HEK293 (cell line): Measurements from ENCODE around the gene UGT1A3.

Source experiments
- CTCF ChIA-PET: fragments of 350-600 bp; formaldehyde crosslinking; extraction: SDS; loops from one replicate; lab custom pipeline; 2021; ENCODE audit warnings: antibody characterized with exemption; lab: Yijun Ruan, JAX
- POLR2A ChIA-PET: fragments of 300-600 bp; formaldehyde crosslinking; extraction: SDS; loops from one replicate; lab custom pipeline; 2020; ENCODE audit warnings: antibody characterized with exemption, inconsistent platforms; lab: Yijun Ruan, JAX
- H3K27ac ChIP-seq: fragments of 200-500 bp; sonication (Bioruptor generic); 2 replicates; pipeline ENCODE4 v1.5.1; 2014; ENCODE audit warnings: low read depth, low read length, control low read depth, inconsistent platforms; ENCODE audit errors: extremely low read depth
- H3K36me3 ChIP-seq, 2 experiments: fragments of 200-500 bp in 1 of 2; sonication (Bioruptor generic) in 1 of 2; 1 replicate in 1 of 2; 2 replicates in 1 of 2; pipeline ENCODE4 v1.5.1; 2014 to 2017; ENCODE audit warnings: inconsistent platforms in 2 of 2, low read length in 2 of 2; ENCODE audit not compliant: control insufficient read depth in 2 of 2, insufficient read depth in 1 of 2
- H3K4me1 ChIP-seq: fragments of 200-500 bp; sonication (Bioruptor generic); 2 replicates; pipeline ENCODE4 v1.5.1; 2014; ENCODE audit warnings: mild to moderate bottlenecking, low read length, inconsistent platforms; ENCODE audit not compliant: control insufficient read depth, insufficient read depth
- H3K4me3 ChIP-seq: 2 replicates; pipeline ENCODE4 v1.5.1; 2011; ENCODE audit warnings: low read depth, mild to moderate bottlenecking, control low read depth, low read length, moderate library complexity
- H3K9me3 ChIP-seq: fragments of 200-500 bp; sonication (Bioruptor generic); 2 replicates; pipeline ENCODE4 v1.5.1; 2014; ENCODE audit warnings: low read depth, low read length, inconsistent platforms; ENCODE audit not compliant: control insufficient read depth, insufficient read depth
- GLIS2 ChIP-seq: fragments of 450-650 bp; formaldehyde crosslinking; IDR thresholded peaks from 2 replicates; pipeline ENCODE4 v1.5.1; 2016; ENCODE audit warnings: missing biosample characterization, missing genetic modification characterization
- PRDM10 ChIP-seq: fragments of 450-650 bp; formaldehyde crosslinking; IDR thresholded peaks from 2 replicates; pipeline ENCODE4 v1.5.1; 2016; ENCODE audit warnings: missing biosample characterization, missing genetic modification characterization
- SCRT1 ChIP-seq: fragments of 450-650 bp; formaldehyde crosslinking; IDR thresholded peaks from 2 replicates; pipeline ENCODE4 v1.5.1; 2016; ENCODE audit warnings: missing biosample characterization, missing genetic modification characterization, borderline replicate concordance
- ZNF114 ChIP-seq: fragments of 450-650 bp; formaldehyde crosslinking; IDR thresholded peaks from 2 replicates; pipeline ENCODE4 v1.5.0; 2017; ENCODE audit warnings: missing biosample characterization, missing genetic modification characterization
- ZNF157 ChIP-seq: fragments of 450-650 bp; formaldehyde crosslinking; IDR thresholded peaks from 2 replicates; pipeline ENCODE4 v1.5.1; 2016; ENCODE audit warnings: missing biosample characterization, missing genetic modification characterization
- ZNF18 ChIP-seq: fragments of 450-650 bp; formaldehyde crosslinking; IDR thresholded peaks from 2 replicates; pipeline ENCODE4 v1.5.1; 2016; ENCODE audit warnings: missing biosample characterization, missing genetic modification characterization
- ZNF2 ChIP-seq: fragments of 450-650 bp; formaldehyde crosslinking; IDR thresholded peaks from 2 replicates; pipeline ENCODE4 v1.5.1; 2016; ENCODE audit warnings: missing biosample characterization, missing genetic modification characterization
- ZNF23 ChIP-seq: fragments of 450-650 bp; formaldehyde crosslinking; IDR thresholded peaks from 2 replicates; pipeline ENCODE4 v1.5.1; 2016; ENCODE audit warnings: missing biosample characterization, missing genetic modification characterization, borderline replicate concordance
- ZNF350 ChIP-seq: fragments of 450-650 bp; formaldehyde crosslinking; IDR thresholded peaks from 2 replicates; pipeline ENCODE4 v1.5.0; 2017; ENCODE audit warnings: missing biosample characterization, mild to moderate bottlenecking, missing genetic modification characterization
- ZNF488 ChIP-seq: fragments of 450-650 bp; formaldehyde crosslinking; IDR thresholded peaks from 2 replicates; pipeline ENCODE4 v1.5.1; 2016; ENCODE audit warnings: missing biosample characterization, missing genetic modification characterization
- ZNF548 ChIP-seq: fragments of 450-650 bp; formaldehyde crosslinking; IDR thresholded peaks from 2 replicates; pipeline ENCODE4 v1.5.1; 2016; ENCODE audit warnings: missing biosample characterization, missing genetic modification characterization
- ZNF561 ChIP-seq: fragments of 450-650 bp; IDR thresholded peaks from 2 replicates; pipeline ENCODE4 v1.5.1; 2018; ENCODE audit warnings: missing biosample characterization, missing genetic modification characterization, borderline replicate concordance
- ZNF623 ChIP-seq: fragments of 450-650 bp; formaldehyde crosslinking; IDR thresholded peaks from 2 replicates; pipeline ENCODE4 v1.5.1; 2016; ENCODE audit warnings: missing biosample characterization, missing genetic modification characterization
- ZNF658 ChIP-seq: fragments of 450-650 bp; formaldehyde crosslinking; IDR thresholded peaks from 2 replicates; pipeline ENCODE4; 2016; ENCODE audit warnings: missing biosample characterization, missing genetic modification characterization
- ZNF660 ChIP-seq: fragments of 450-650 bp; IDR thresholded peaks from 2 replicates; pipeline ENCODE4 v1.5.1; 2018; ENCODE audit warnings: missing biosample characterization, mild to moderate bottlenecking, missing genetic modification characterization
- TF ChIP-seq, protein P1 (sequence below): fragments of 450-650 bp; formaldehyde crosslinking; IDR thresholded peaks from 2 replicates; pipeline ENCODE4 v1.5.1; 2016; ENCODE audit warnings: missing biosample characterization, missing genetic modification characterization
- TF ChIP-seq, protein P2 (sequence below): fragments of 450-650 bp; formaldehyde crosslinking; IDR thresholded peaks from 2 replicates; pipeline ENCODE4 v1.5.1; 2016; ENCODE audit warnings: missing biosample characterization, missing genetic modification characterization

UGT1A3 gene

DNA sequence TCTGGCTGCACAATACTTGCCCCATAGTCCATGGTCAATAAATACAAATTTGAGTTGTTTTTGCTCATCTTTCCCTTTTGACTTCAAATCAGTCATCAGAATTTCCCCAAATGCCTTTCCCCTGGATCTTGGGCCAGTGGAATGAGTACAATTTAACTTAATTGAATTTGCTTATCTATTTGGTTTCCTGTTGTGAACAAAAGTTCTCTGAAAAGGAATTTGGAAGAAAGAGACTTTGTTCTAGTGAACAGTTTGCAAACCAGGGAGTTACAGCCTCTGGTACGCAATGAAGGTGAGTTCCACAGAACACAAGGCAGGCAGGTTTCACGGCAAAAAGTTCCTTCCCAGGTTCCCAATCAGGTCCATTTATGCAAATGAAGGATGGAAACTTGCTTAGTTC is 30.0 kb downstream of the UGT1A3 start (continued):
- TF ChIP-seq PRDM10: no peak
- TF ChIP-seq GLIS2 (tag by site-specific recombination): no peak
- no peak for TF ChIP-seq ZNF623 (tag by site-specific recombination)
- no peak for TF ChIP-seq ZNF488 (tag by site-specific recombination)
- no peak for TF ChIP-seq ZNF114 (tag by site-specific recombination)
- no peak for TF ChIP-seq ZNF350 (tag by site-specific recombination)

GRCh38 chr2:233760043-233760442 is 31.2 kb downstream of the UGT1A3 start, which contains the start of gene UGT1A1:
TSS of gene UGT1A1 (plus strand) at chr2:233760270. CDS start at chr2:233760288, 18 bp downstream.
- POLR2A ChIA-PET: no interaction called here
- TF ChIP-seq ZNF18 (no peak), ZNF658 (tag by site-specific recombination) (no peak), ZNF23 (tag by site-specific recombination) (no peak), ZNF157 (tag by site-specific recombination) (no peak), SCRT1 (no peak), ZNF548 (no peak), ZNF660 (tag by site-specific recombination) (no peak), ZNF2 (tag by site-specific recombination) (no peak), ZNF561 (no peak)
- TF ChIP-seq, protein P1, sequence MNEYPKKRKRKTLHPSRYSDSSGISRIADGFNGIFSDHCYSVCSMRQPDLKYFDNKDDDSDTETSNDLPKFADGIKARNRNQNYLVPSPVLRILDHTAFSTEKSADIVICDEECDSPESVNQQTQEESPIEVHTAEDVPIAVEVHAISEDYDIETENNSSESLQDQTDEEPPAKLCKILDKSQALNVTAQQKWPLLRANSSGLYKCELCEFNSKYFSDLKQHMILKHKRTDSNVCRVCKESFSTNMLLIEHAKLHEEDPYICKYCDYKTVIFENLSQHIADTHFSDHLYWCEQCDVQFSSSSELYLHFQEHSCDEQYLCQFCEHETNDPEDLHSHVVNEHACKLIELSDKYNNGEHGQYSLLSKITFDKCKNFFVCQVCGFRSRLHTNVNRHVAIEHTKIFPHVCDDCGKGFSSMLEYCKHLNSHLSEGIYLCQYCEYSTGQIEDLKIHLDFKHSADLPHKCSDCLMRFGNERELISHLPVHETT (tag by site-specific recombination): no peak
- TF ChIP-seq, protein P2, sequence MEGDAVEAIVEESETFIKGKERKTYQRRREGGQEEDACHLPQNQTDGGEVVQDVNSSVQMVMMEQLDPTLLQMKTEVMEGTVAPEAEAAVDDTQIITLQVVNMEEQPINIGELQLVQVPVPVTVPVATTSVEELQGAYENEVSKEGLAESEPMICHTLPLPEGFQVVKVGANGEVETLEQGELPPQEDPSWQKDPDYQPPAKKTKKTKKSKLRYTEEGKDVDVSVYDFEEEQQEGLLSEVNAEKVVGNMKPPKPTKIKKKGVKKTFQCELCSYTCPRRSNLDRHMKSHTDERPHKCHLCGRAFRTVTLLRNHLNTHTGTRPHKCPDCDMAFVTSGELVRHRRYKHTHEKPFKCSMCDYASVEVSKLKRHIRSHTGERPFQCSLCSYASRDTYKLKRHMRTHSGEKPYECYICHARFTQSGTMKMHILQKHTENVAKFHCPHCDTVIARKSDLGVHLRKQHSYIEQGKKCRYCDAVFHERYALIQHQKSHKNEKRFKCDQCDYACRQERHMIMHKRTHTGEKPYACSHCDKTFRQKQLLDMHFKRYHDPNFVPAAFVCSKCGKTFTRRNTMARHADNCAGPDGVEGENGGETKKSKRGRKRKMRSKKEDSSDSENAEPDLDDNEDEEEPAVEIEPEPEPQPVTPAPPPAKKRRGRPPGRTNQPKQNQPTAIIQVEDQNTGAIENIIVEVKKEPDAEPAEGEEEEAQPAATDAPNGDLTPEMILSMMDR (tag by site-specific recombination): no peak
- Histone ChIP-seq H3K4me1 (no peaks in the 10 kb centered on the region), H3K9me3 (no peaks in the 10 kb centered on the region), H3K4me3 (no peak within 1 kb of the TSS), H3K27ac (no peak within 1 kb of the TSS), H3K36me3 (no peaks in the 10 kb centered on the region)
- CTCF ChIA-PET: no interaction called here
